Gastrocnemius medialis (tissue), 4 donors: Measurements from ENCODE around the gene ZNF423.

Experiments used
- CTCF ChIP-seq, 5 experiments: fragments of 450-650 bp in 3 of 5; fragments of 200-600 bp in 2 of 5; sonication (generic) in 2 of 5; IDR thresholded peaks in 4 of 5; conservative IDR thresholded peaks in 1 of 5; 1 replicate in 4 of 5; 2 replicates in 1 of 5; pipeline ENCODE4 v1.5.1; 2016 to 2019; ENCODE audit warnings: antibody characterized with exemption in 5 of 5, mild to moderate bottlenecking in 3 of 5, moderate library complexity in 3 of 5
- POLR2A ChIP-seq, 2 donors: fragments of 450-650 bp; IDR thresholded peaks; one replicate each; pipeline ENCODE4 v1.6.1; 2017; ENCODE audit warnings: antibody characterized with exemption in 2 of 2, mild to moderate bottlenecking in 2 of 2, moderate library complexity in 2 of 2

DNA sequence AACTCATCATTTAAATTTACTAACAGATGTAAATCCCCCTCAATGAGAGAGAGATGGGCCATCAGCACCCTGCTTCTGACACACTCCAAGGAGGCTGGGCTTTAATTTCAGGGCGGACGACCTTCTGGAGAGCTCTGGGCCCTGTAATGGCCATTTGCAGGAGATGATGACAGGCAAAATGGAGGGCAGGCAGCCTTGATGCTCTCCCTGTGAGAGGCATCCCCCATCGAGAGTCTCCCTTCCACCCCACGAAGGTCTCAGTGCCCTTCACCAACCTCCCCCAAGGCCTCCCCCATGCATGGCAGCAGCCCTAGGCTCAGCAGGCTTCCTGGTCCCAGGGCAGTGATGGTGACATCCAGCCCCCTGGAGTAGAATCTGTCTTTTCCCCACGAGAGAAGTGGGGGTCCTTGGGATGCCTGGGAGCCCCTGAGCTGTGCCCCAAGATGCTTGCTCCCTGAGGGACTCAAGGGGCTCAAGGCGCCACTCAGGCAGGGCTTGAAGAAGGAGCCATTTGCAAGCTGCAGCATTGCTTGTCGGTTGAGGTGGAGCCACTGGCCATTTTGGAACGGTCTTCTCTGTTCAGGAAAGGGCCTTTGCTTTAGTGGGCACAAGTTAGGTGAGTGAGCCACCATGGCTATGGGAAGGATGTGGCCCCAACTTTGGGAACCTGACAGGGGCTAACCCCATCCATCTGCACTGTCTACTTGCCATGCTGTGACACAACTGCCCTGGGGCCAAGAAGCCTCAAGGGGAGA, 399.7 kb downstream of the ZNF423 start:
- TF ChIP-seq CTCF (IDR thresholded peaks at IDR 0.05 in 4 of 5, conservative IDR thresholded peaks at IDR 0.05 in 1 of 5), result no peak
- no peak for TF ChIP-seq POLR2A (IDR thresholded peaks at IDR 0.05)
